DMS153 (cell line): ENCODE results near the gene GINM1.

Source experiments
- DNase-seq: peaks from one replicate; lab custom pipeline; 2025; lab: John Stamatoyannopoulos, UW

GINM1 gene

GRCh38 chr6:149565527-149566409 lies at the start of gene GINM1:
Gene GINM1 (plus strand): TSS chr6:149566375. CDS start chr6:149566415, 40 bp downstream.
- DNase-seq, result peak; percentile 89

- DNase-seq, result no peak
These were observed 36.5 kb upstream of the GINM1 start for GRCh38 chr6:149529650-149530049.

- DNase-seq, result no peak
These were observed 31.4 kb upstream of the GINM1 start for GRCh38 chr6:149534742-149535141.

DNA sequence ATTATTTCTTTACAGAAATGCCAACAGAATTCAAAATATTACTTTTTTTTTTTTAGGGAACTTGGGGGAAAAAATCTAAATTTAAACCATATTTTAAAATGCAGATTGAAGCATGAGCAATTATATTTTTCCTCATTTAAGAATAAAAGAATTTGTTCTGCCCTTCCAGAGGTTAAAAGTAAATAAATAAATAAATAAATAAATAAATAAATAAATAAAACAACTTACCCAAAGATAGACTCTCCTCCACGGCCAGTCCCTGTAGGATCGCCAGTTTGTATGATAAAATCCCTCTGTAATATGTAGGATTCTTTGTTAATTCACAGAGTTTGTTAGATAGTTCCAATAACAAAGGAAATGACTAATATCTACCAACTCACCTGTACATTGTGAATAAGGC lies 25.0 kb upstream of the GINM1 start:
- no peak for DNase-seq

- no peak for DNase-seq
These were observed 21.4 kb upstream of the GINM1 start for GRCh38 chr6:149544646-149545257.

DNA sequence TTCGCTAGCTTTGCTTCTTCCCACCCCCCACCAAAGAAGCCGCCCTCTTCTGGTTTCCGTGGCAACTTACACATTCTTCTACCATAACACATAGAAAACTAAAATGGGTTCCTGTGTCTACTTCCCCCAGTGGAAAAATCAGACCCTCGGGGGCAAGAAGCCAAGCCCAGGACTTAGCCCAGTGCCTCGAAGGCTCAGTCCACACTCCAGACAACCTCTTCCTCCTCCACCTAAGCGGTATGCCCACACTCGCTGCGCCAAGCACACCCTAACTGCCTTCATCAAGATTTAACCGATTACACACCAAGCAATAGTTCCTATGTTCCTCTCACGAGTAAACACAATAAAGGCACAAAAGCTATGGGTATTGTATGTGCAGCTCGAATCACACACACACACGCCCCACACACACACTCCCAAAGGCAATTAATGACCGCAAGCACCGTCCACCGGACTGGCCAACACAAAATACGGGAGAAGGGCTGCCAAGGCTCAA lies 20.9 kb upstream of the GINM1 start:
- no peak for DNase-seq

- peak; percentile 76 for DNase-seq
These were observed 20.3 kb upstream of the GINM1 start, which contains the start of gene PPIL4 for GRCh38 chr6:149545754-149546471. Gene PPIL4 (minus strand): TSS chr6:149546043. CDS start chr6:149546005, 38 bp downstream.

DNA sequence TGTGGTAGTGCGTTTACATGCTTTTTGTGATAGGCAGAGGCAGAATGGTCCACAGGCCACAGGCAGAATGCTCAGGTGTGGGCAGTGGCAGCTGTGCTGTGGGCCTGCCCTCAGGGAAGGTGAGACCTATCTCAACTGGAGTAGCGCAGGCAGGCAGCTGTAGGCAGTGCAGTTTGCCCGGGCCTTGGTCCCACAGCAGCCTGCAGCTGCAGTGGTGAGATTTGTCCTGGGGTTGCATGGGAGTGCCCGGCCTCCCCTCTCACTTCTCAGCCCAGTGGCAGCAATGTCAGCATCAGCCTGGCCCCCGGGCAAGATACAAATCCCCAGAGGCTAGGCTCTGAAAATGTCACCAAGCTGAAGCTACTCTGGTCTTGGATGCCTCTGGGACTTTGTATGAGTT lies 14.3 kb upstream of the GINM1 start:
- DNase-seq, result no peak

DNA sequence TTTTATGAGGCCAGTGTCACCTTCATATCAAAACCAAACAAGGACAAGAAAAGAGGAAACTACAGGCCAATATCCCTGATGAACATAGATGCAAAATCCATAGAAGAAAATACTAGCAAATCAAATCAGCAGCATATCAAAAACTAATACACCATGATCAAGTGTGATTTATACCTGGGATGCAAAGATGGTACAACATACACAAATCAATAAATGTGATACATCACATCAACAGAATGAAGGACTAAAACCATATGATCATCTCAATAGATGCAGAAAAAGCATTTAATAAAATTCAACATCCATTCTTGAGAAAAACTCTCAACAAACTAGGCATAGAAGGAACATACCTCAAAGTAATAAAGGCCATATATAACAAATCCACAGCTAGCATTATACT lies 8.1 kb upstream of the GINM1 start:
- DNase-seq, result no peak

GRCh38 chr6:149559389-149559788 lies 6.8 kb upstream of the GINM1 start:
- no peak for DNase-seq

- DNase-seq, result no peak
These were observed 5.4 kb upstream of the GINM1 start for GRCh38 chr6:149560736-149561135.

- no peak for DNase-seq
These were observed 2.8 kb upstream of the GINM1 start for GRCh38 chr6:149563203-149563927.

DNA sequence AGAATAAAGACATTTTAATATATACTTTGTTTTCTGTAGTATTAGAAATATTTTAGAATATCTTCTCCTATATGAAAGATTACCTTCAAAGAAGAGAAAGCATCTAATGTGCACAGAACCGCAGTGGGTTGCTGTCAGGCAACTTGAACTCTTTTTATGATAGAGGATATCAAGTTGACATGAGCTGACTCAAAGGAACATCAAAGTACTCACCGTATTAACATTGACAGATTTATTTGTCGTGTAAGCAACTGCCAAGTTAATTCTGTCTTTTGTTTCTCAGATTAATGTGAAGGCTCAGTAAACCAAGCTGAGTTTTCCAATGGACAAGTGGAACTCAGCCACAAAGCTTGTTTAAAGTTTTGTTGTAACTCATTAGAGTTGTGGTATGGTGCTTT lies 2.2 kb upstream of the GINM1 start:
- no peak for DNase-seq

GRCh38 chr6:149566410-149567193 lies 427 bp downstream of the GINM1 start:
- DNase-seq, result peak; percentile 33

- DNase-seq, result no peak
These were observed 1.0 kb downstream of the GINM1 start for GRCh38 chr6:149567194-149567586.

DNA sequence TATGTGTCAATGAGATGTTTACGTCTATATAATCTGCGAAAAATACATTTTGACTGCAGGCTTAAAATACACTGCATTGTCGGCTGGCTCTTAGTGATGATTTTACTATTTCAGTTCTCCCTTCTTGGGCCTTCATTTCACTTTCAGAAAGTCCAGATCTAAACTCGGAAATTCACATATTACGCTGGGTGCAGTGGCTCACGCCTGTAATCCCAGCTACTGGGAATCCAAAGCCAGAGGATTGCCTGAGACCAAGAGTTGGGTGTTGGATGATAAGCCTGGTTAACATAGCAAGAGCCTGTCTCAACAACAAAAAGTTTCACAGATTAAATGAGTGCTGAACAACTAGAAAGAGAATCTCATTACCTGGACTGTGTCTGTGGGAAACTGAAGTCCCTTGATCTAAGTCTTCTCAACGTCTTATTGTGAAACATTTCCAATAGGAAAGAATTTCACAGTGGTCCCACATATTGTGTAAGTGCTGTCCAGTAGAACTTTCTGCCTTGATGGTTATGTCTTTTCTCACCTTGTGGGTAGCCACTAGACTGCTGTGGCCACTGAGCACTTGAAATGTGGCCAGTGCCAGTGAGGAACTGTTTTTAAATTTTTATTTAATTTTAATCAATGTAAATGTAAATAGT lies 1.9 kb downstream of the GINM1 start:
- DNase-seq, result no peak

GRCh38 chr6:149580880-149581279 lies 14.7 kb downstream of the GINM1 start:
- no peak for DNase-seq

- no peak for DNase-seq
These were observed 15.2 kb downstream of the GINM1 start for GRCh38 chr6:149581349-149581748.

DNA sequence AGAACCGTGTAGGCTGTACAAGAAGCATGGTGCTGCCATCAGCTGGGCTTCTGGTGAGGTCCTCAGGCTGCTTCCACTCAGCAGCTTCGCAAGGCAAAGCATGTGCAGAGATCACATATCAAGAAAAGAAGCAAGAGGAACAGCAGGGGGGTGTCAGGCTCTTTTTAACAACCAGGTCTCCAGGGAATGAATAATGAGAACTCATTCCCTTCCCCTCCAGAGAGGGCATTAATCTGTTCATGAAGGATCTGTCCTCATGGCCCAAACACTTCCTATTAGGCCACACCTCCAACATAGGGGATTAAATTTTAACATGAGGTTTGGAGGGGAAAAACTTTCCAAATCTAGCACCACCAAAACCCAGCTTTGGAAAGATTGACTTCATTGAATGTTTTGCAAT lies 20.0 kb downstream of the GINM1 start:
- DNase-seq, result no peak

DNA sequence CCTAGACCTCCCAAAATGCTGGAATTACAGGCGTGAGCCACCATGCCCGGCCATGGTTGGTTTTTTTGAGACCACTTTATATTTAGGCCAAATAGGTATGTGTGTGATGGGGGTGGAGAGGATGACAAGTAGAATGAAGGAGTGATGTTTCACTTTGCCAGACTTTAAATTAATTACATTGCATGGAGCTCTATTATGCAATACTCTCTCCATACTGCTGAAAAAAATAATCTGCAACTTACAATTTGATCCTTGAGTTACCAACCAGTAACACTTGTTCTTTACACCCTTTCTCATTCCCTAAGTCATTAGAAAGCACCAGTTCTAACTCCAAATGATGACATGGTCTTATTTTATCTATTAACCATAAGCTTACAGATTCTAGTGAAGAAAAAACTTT lies 26.8 kb downstream of the GINM1 start:
- DNase-seq, result no peak

GRCh38 chr6:149593408-149593807 lies 27.2 kb downstream of the GINM1 start:
- DNase-seq, result no peak
